Epithelial cell of prostate (primary cell): ENCODE results near the gene BICC1.
"Not testable (repeated sequence)": the region's sequence is repeated elsewhere in the genome, so short reads cannot be mapped to it uniquely, and the experiment has no call there.

ENCODE experiments used
- DNase-seq: peaks from one replicate; pipeline ENCODE4 v3.0.0-alpha.2; 2011; ENCODE audit warnings: low read depth, low spot score
- H3K27ac ChIP-seq: fragments of 450-650 bp; 2 replicates; pipeline ENCODE4 v1.5.1; 2017; ENCODE audit warnings: mild to moderate bottlenecking

The BICC1 gene

DNA sequence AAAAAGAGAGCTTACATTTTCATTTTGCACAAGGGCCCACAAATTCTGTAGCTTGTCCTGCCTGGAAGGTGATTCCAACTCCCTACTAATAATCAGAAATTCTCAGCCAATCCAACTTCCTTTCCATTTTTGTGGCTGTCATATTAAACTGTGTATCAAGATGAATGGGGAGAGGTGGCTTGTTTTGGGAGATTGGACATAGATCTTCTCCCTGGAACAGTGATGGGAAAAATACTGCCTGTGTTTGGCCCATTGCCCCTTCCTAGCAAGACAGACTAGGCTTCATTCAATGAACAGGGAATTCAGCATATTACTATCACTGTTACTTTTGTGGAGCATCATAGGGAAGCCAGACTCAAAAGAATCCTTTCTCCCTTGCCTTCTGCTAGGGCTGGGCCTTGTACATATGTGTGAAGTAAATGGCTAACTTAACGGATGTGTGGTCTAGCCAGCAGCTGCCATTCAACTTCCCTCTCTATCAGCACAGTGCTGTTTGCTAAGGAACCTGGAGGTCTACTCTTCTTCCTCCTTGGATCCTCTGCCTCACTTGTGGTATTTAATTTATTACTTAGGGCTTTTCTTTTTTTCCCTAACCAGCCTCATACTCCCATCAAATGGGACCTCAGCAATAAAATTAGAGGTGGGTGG, 326.0 kb downstream of the BICC1 start:
- DNase-seq: no peak
- H3K27ac ChIP-seq: no peak overlapping the region

DNA sequence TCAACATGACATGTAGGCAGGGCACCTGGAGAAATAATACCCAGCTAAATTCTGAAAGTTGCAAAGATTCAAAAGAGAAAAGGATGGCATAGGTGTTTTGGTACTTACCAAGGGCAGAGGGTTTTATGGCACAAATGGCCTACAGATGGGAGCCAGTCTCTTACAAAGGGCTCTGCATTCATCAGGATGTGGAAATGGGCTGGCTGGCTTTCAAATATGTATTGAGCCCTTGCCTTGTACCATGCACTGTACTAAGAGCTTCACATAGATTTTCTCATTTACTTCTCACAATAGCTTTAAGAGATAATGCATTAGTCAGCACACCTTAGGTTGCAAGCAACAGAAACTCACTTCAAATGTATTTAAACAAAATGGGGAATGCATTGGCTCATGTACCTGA, 327.1 kb downstream of the BICC1 start:
- DNase-seq: no peak
- H3K27ac ChIP-seq: no peak overlapping the region

DNA sequence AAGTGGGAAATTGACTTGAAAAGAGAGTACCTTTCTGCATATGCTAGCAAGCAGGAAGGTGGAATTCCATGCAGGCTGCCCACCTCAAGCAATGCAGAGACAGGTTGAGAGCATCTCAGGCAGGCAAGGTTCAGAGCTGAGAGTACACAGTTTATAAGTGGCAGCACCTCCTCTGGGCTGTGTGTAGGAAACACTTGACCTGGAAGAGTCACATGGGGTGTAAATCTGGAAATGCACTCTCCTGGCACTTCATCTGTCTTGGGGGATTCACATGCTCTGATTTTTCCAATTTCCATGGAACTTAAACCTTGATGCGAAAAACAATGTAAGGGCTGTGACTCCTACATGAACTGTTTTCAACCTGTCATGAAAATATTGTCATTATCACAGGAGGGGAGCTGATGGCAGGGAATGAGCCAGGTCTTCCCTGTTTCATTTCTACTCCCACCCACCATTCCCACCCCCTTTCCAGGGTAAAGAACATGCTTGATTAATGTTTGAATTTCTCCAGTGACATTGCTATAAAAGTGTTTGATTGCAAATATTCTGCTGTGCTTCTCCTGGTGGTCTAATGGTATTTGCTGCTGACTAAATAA, 328.3 kb downstream of the BICC1 start:
- no peak overlapping the region for H3K27ac ChIP-seq
- DNase-seq: no peak

DNA sequence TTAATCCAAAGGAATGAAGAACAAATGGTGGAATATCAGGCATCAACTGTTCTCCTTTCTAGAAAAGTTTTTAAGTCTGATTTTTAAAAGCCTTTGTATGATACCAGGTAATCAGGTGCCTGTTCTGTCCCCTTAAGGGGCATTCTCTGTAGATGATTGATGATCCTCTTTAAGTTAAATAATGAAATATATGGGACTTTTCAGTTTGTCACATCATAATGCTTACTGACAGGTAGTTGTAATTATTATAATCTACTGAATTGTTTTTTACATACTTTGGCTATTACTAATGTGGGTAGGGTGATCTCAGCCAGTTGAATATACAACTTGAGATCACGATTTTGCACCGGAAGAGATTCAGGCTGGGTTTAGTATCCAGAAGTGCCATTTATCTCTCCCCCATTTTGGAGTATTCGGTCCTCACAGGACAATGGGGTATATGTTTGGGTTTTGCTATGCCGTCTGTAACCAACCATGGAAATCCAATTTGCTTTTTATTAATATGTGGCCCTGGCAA, 330.2 kb downstream of the BICC1 start:
- no peak for DNase-seq
- H3K27ac ChIP-seq: no peak overlapping the region

DNA sequence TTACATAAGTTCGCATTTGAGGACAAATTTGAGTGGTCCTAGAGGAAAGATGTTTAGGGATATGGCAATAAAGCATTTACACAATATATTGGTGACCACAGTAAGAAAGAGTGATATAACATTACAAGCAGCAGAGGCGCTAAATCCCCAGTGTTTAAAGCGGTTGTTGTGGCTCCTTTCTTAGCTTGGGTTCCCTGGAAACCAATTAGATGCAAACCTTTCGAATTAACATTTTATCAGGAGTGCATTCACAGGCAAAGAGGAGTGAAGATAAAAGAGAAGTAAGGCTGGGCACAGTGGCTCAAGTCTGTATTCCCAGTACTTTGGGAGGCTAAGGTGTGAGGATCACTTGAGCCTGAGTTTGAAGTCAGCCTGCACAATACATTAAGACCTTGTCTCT, 331.1 kb downstream of the BICC1 start:
- DNase-seq: no peak
- no peak overlapping the region for H3K27ac ChIP-seq

DNA sequence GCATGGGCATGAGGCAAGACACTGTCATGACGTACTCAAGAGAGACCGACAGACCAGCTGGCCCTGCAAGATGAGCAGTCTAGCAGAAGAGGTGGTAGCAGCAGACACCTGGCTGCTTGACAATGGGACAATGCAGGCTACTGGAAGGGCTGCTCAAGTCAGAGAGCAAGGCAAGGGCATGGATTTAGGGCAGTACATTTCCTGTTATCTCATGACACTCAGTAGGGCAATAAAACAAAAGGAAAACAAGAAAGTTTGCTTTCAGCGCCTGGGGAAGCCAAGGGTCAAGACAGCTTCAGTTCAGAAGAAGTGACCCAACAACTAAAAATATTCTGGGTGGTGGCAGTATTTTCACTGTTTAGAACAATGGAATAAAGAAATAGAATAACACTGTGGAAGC, 332.0 kb downstream of the BICC1 start:
- H3K27ac ChIP-seq: no peak overlapping the region
- no peak for DNase-seq

DNA sequence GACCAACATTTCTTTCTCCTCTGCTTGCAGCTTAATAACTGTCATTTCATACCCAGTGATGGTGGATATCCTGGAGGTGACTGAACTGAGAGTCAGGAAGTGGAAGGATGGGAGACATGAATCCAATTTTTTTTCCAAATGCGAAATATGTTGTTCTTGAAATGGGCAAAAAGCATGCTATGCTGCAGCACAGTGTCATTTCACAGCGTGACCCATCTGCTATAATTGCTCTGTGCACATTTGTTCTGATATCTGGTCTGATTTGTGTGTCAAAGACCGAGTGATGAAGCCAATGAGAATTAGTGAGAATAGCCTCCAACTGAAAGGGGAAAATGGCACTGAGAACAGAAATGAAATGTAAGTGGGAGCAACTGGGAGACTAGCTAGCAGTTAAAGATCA, 334.2 kb downstream of the BICC1 start:
- no peak for DNase-seq
- H3K27ac ChIP-seq: no peak overlapping the region

DNA sequence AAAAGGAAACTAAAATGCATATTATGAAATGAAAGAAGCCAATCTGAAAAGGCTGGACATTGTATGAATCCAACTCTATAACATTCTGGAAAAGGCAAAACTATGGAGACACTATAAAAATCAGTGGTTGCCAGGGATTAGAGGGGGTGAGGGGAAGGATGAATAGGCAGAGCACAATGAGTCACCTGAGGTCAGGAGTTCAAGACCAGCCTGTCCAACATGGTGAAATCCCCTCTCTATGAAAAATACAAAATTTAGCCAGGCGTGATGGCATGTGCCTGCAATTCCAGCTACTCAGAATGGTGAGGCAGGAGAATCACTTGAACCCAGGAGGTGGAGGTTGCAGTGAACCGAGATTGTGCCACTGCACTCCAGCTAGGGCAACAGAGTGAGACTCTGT, 338.9 kb downstream of the BICC1 start:
- no peak for DNase-seq

DNA sequence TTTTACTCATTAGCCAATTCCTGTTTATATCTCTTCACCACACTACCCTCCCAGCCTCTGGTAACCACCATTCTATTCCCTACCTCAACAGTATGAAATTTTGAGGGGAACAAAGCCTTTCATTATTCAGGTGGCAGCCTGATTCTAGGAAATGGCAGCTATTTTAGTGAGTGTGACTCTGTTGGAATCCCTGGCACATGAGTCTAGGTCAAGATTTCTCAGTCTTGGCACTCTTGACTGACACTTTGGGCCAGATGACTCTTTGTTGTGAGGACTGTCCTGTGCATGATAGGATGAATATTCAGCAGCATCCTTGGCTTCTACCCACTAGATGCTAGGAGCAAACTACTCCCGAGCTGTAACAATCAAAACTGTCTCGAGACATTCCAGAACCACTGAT, 341.0 kb downstream of the BICC1 start:
- no peak overlapping the region for H3K27ac ChIP-seq
- no peak for DNase-seq

More for the DNA sequence above, 338.9 kb downstream of the BICC1 start:
- H3K27ac ChIP-seq: no peak overlapping the region

DNA sequence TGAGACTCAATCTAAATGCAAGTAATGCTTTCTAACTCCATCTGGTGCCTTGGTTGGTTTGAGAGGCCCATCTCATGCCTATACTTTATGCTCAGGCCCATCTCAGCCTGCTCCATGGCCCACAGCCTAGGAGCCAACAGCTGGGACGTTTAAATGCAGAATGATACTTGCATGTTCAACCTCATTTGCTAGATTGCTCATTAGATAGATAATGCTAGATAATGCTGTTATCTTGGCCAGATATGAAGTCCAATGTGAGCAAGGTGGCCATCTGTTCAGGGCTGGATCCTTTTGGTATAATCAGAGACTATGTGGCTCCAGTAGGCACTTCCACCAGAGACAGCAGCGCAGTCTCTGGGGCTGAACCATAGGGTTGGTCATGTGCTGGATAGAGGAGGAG, 342.1 kb downstream of the BICC1 start:
- H3K27ac ChIP-seq: no peak overlapping the region
- DNase-seq: no peak

DNA sequence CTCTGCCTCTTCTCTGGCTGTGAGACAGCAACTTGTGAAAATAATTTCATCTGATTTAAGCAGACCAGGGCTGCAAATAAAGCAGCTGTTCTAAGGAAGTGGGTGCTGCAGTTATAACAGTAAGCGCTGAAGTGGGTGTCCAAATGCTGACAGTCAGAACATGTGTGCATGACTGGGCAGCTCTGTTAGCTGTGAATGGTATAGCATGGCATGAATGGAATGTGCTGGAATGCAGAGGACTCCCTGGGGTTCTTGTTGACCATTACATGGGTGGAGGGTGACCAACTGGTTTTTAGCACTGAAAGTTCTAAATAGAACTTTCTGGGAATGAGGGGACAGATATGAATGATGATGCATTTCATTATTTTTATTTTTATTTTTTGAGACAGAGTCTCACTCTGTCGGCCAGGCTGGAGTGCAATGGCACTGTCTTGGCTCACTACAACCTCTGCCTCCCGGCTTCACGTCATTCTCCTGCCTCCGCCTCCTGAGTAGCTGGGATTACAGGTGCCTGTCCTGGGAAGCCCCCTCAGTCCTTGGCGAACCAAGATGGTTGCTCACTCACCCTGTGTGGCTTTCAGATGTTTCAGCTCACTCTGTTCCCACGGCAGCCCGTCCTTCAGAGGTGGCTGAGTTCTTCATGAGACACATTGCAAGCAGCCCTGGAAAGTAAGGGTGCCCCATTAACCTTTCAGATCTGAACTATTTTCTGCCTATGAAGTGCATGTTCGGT, 344.0 kb downstream of the BICC1 start:
- peak; percentile 37 for DNase-seq

DNA sequence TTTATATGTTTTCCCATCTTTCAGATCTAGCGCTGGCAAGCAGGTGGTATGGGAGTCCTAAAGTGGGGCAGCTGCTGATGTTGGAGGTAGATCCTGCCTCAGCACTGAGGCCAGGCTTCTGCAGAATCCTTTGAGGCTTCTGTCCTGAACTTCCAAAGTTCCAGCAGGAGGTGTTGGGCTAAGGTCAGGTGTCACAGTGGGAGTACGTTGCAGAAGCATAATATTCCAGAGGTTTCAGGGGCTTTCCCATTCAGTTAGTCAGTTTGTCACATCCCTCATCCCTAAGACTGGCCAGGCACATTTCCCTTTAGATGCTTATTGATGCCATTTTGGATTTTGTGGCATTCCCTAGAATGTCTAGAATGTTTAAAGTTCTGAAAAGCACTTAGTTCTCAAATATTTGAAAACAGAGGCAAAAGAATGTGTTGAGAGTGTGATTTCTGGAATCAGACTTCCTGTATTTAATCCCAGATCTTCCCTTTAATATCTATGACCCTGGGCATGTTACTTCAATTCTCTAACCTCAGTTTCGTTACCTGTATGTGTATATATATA, 344.7 kb downstream of the BICC1 start:
- no peak for DNase-seq
- H3K27ac ChIP-seq: peak overlapping the region; percentile 76

More for the DNA sequence above, 344.0 kb downstream of the BICC1 start:
- peak overlapping the region; percentile 76 for H3K27ac ChIP-seq

DNA sequence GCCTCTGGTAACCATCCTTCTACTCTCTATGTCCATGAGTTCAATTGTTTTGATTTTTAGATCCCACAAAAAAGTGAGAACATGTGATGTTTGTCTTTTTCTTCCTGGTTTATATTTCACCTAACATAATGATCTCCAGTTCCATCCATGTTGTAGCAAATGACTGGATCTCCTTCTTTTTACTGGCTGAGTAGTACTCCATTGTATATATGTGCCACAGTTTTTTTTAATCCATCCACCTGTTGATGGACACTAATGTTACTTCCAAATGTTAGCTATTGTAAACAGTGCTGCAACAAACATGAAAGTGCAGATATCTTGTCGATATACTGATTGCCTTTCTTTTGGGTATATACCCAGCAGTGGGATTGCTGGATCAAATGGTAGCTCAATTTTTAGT, 345.5 kb downstream of the BICC1 start:
- H3K27ac ChIP-seq, DNase-seq: not testable (repeated sequence)

DNA sequence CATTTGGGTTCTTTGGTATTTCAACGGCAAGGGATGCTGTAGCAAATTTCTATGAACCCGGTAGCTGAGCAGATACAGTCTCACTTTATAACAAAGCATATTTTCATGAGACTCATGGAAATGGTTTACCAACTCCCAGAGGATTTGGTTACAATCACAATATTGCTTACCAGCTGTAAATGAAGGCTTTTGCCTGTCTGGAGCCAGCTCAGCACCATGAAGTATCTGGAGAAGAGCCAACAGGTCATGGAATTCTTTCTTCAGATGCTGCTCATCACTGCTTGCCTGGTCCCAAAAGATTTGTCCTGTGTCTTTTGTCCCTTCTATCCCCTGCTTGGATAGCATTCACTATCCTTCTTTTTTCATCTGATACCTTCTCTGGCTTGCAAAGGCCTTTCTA, 346.9 kb downstream of the BICC1 start:
- no peak overlapping the region for H3K27ac ChIP-seq
- DNase-seq: no peak

DNA sequence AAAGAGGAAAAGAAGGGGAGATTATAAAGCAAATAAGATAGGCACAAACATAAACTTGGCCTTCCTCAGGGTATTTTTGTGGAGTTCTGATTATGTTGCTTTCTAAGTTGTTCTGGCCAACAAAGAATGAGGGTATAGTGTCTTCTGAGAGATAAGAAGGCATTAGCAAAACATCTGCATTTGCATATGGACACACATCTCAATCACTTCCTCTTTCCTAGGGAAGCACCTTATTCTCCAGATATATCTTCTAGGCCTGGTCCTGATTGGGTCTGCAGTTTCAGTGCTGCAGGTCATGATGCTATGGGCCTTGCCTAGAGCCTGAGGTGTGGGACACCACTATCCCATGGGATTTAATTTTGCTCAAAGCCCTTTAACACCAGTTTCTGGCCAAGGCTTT, 355.0 kb downstream of the BICC1 start:
- H3K27ac ChIP-seq: no peak overlapping the region
- no peak for DNase-seq

DNA sequence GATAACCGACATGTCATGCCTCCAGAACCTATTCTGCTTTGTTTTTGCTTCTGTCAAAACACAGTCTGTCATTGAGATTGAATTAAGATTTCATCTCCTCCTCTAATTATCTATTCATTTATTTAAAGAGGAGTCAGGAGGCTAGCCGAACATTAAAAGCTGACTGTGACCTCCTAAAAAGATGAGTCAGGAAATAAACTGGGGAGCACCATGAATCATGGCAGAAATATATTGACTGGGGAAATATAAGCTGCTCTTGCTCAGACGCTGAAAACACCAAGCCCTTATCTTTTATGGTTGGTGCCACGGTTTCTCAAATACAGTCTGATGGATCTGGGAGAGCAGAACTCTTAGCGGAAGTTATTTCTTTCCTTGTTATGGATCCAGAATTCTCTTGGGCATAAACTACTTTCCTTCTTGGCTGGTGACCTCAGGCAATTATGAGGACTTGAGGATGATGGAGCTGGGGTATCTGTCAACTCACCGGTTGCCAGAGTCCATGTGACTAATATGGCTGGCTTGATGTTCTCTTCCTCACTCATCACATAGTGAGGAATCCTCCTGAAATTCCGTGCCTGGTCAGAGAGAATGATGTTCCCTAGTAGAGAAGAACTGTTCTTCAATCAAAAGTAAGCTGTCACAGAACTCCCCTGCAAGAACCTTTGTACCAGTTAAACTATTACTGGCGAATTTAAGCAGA, 356.2 kb downstream of the BICC1 start:
- no peak for DNase-seq
- H3K27ac ChIP-seq: no peak overlapping the region

DNA sequence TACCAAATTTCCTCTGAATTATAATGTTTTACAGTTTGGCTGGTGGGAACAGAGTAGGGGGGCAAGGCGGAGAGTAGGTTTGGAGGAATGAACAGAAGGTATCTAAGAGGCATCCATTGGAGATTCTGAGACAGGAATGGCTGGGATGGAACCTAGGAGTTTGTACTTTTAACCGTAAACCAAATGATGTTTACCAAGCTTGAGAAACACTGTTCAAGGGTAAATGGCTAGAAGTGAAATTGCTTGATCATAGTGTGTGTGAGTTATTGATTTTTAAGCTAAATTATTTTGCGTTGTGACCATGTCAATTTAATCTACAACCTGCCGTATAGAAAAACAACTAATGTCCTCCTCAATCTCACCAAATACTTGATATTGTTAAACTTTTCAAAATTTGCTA, 357.4 kb downstream of the BICC1 start:
- no peak overlapping the region for H3K27ac ChIP-seq
- no peak for DNase-seq

DNA sequence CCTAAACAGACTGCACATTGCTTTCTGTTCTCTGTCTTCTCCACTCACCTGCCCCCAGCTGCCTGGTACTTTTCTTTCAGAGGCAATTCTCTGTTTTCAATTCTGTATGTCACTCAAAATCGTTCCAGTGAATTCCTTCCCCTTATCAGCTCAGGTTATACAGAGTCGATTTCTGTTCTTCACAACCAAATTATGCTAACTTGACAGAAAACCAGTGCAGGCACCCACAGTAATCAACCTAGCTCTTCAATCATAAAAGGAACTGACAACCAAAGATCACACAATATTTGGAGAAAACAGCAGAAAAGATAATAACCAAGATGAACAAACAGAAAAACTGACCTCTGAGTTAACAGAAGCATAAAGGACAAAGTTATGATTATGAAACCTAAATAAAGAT, 360.5 kb downstream of the BICC1 start:
- no peak for DNase-seq
- no peak overlapping the region for H3K27ac ChIP-seq
